PC-9 (cell line): ENCODE results near the gene OGFOD1. TPM values are rescaled to one million over a fixed set of nuclear protein-coding genes. Genes with fewer than 3 reads are reported as not detected.
A peak's percentile ranks its signal among the peaks of the same experiment; 100 is the strongest.

ENCODE experiments used
- Bru-seq: library from RNA; stranded (reverse); fragments of 400-500 nt; gene quantifications from one replicate; lab custom pipeline; 2021; lab: Mats Ljungman, UMichigan
- BruChase-seq, 2 experiments: library from RNA; stranded (reverse); fragments of 400-500 nt; gene quantifications; one replicate each; lab custom pipeline; 2021; lab: Mats Ljungman, UMichigan
- BruUV-seq: library from RNA; stranded (reverse); fragments of 400-500 nt; replicated peaks from 2 replicates; lab custom pipeline; 2021; lab: Mats Ljungman, UMichigan
- CTCF ChIA-PET: fragments of 300-600 bp; sonication (Branson Sonifier 250); formaldehyde crosslinking; loops from one replicate; lab custom pipeline; 2022; ENCODE audit warnings: antibody characterized with exemption; lab: Charles Lee
- POLR2A ChIA-PET: fragments of 300-600 bp; sonication (Branson Sonifier 250); formaldehyde crosslinking; loops from one replicate; lab custom pipeline; 2022; ENCODE audit warnings: antibody characterized with exemption; ENCODE audit not compliant: unreplicated experiment; lab: Charles Lee
- DNase-seq, 2 experiments: peaks; one replicate each; pipeline versions ENCODE4 v3.0.0 to v3.0.0-alpha.2; 2015 to 2022; ENCODE audit warnings: mixed read lengths in 1 of 2
- H2AFZ ChIP-seq: fragments of 200-600 bp; sonication (generic); 2 replicates; pipeline ENCODE4 v1.8.1; 2017; ENCODE audit warnings: antibody characterized with exemption
- H3F3A ChIP-seq: fragments of 200-600 bp; sonication (generic); 2 replicates; pipeline ENCODE4 v1.8.1; 2017; ENCODE audit warnings: antibody characterized with exemption, mild to moderate bottlenecking, low read depth; ENCODE audit not compliant: insufficient read depth
- H3K27ac ChIP-seq: fragments of 200-600 bp; sonication (generic); 2 replicates; pipeline ENCODE4 v1.6.1; 2016; ENCODE audit warnings: mixed run types
- H3K27me3 ChIP-seq: fragments of 200-600 bp; sonication (generic); 2 replicates; pipeline ENCODE4 v1.6.1; 2016; ENCODE audit warnings: low read depth, mixed run types; ENCODE audit not compliant: insufficient read depth
- H3K36me3 ChIP-seq: fragments of 200-600 bp; sonication (generic); 2 replicates; pipeline ENCODE4 v1.6.1; 2016; ENCODE audit warnings: low read depth, mixed run types
- H3K4me1 ChIP-seq: fragments of 200-600 bp; sonication (generic); replicated peaks from 2 replicates; pipeline ENCODE4 v1.6.1; 2016; ENCODE audit warnings: mixed run types; ENCODE audit not compliant: insufficient read depth
- H3K4me2 ChIP-seq: fragments of 200-600 bp; sonication (generic); 2 replicates; pipeline ENCODE4 v1.6.1; 2017; ENCODE audit warnings: mixed run types
- H3K4me3 ChIP-seq: fragments of 200-600 bp; sonication (generic); 2 replicates; pipeline ENCODE4 v1.6.1; 2016; ENCODE audit warnings: mixed run types
- H3K79me2 ChIP-seq: fragments of 200-600 bp; sonication (generic); 2 replicates; pipeline ENCODE4 v1.6.1; 2017; ENCODE audit warnings: low read depth, mixed run types
- H3K9me2 ChIP-seq: fragments of 200-600 bp; sonication (generic); 2 replicates; pipeline ENCODE4 v1.8.1; 2017; ENCODE audit warnings: mild to moderate bottlenecking; ENCODE audit not compliant: insufficient read depth
- H3K9me3 ChIP-seq: fragments of 200-600 bp; sonication (generic); 2 replicates; pipeline ENCODE4 v1.8.1; 2016; ENCODE audit warnings: low read depth; ENCODE audit not compliant: insufficient read depth
- H4K20me1 ChIP-seq: fragments of 200-600 bp; sonication (generic); 2 replicates; pipeline ENCODE4 v1.8.1; 2017; ENCODE audit not compliant: insufficient read depth
- CTCF ChIP-seq: fragments of 200-600 bp; sonication (generic); conservative IDR thresholded peaks from 2 replicates; pipeline ENCODE4 v1.6.1; 2017; ENCODE audit warnings: mixed run types, antibody characterized with exemption, mild to moderate bottlenecking, moderate library complexity
- EZH2 ChIP-seq: fragments of 200-600 bp; sonication (generic); IDR thresholded peaks from 2 replicates; pipeline ENCODE4 v1.8.0; 2017; ENCODE audit warnings: antibody characterized with exemption, low read depth
- intact Hi-C: fragments of 100-400 bp; cut with micrococcal nuclease; formaldehyde crosslinking; loops from one replicate; pipeline ENCODE4 v1.10.0; 2022; ENCODE audit not compliant: unreplicated experiment
- long read RNA-seq: library from polyadenylated mRNA; stranded (forward); transcript quantifications from one replicate; pipeline ENCODE4 v2.0.0, GENCODE V29; 2022
- total RNA-seq: library from RNA; stranded (reverse); gene quantifications from 2 replicates; pipeline ENCODE4 v1.2.3, GENCODE V29; 2021

The OGFOD1 gene
- total RNA-seq: 24.8 and 30.0 TPM in 2 replicates
- percentile 76 among the genes with signal in this experiment for Bru-seq, nascent RNA
- percentile 73 among the genes with signal in this experiment for BruChase-seq, experiment 1, labeled RNA remaining after a 2-hour chase
- percentile 80 among the genes with signal in this experiment for BruChase-seq, experiment 2, labeled RNA remaining after a 6-hour chase
- long read RNA-seq, full-length matches to known transcripts: 45 of 60 reads
- long read RNA-seq, partial matches to known transcripts: 9 of 60 reads
- long read RNA-seq, other reads (novel, unspliced or antisense): 6 of 60 reads

GRCh38 chr16:56450986-56451752 is at the start of gene OGFOD1, which contains the start of gene NUDT21:
Gene OGFOD1, plus strand, starts transcription at chr16:56451554. Its CDS starts 59 bp downstream, at chr16:56451613.
Gene NUDT21, minus strand, starts transcription at chr16:56451332. Its CDS starts 130 bp downstream, at chr16:56451202.
- intact Hi-C loops: loop anchor here (2.0 to 5.0 kb wide), 2 partner anchors 26 to 119 kb away; partner anchors contain the start of gene AMFR
- peaks cover 77% of the 10 kb centered on the region for H3K79me2 ChIP-seq
- no peaks in the 10 kb centered on the region for H3K9me2 ChIP-seq
- H3K4me2 ChIP-seq: peak within 1 kb of the TSS; percentile 93
- H4K20me1 ChIP-seq: peaks cover 28% of the 10 kb centered on the region; the same call in 1 of the 2 replicates
- peaks cover 46% of the 10 kb centered on the region for H3K36me3 ChIP-seq
- no peaks in the 10 kb centered on the region for H3K27me3 ChIP-seq
- peaks cover 10% of the 10 kb centered on the region; the same call in 1 of the 2 replicates for H3F3A ChIP-seq
- peaks cover 31% of the 10 kb centered on the region for H3K4me1 ChIP-seq
- H3K4me3 ChIP-seq: peak within 1 kb of the TSS; percentile 91
- POLR2A ChIA-PET: interaction anchor here (0.5 to 1.1 kb wide), 7 partner anchors 24 to 724 kb away, joined by 3 to 8 read pairs (median 3); no protein-coding TSS in a partner anchor
- peak within 1 kb of the TSS; percentile 97 for H2AFZ ChIP-seq
- peak; percentile 89 to 98 for DNase-seq
- CTCF ChIA-PET: no interaction called here
- peak within 1 kb of the TSS; percentile 66 for H3K27ac ChIP-seq
- BruUV-seq: no TSS peak
- TF ChIP-seq EZH2 (no peak), CTCF (no peak)
- no peaks in the 10 kb centered on the region for H3K9me3 ChIP-seq

DNA sequence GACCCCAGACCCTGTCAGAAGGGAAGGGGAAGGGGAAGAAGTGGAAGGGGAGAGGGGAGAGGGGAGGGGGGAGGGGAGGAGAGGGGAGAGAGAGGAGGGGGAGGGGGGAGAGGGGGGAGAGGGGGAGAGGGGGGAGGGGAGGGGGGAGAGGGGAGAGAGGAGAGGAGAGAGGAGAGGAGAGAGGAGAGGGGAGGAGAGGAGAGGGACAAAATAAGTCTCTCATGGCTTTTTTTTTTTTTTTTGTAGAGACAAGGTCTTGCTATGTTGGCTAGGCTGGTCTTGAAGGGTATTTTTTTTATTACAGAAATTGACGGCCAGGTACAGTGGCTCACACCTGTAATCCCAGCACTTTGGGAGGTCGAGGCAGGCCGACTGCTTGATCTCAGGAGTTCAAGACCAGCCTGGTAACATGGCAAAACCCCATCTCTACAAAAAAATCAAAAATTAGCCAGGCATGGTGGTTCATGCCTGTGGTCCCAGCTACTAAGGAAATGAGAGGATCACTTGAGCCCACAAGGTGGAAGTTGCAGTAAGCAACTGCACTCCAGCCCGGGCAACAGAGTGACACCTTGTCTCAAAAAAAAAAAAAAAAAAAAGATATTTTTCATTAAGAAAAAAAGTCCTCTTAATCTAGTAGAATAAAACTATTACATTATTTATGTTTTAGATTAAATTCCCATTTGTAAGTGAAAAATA is 45.2 kb upstream of the OGFOD1 start:
- peaks cover 16% of the 10 kb centered on the region; the same call in 1 of the 2 replicates for H3K79me2 ChIP-seq
- CTCF ChIA-PET: interaction anchor here (0.7 kb wide), 1 partner anchor 42 kb away, joined by 4 read pairs; no protein-coding TSS in a partner anchor
- peaks cover 43% of the 10 kb centered on the region for H3F3A ChIP-seq
- H3K9me2 ChIP-seq: no peaks in the 10 kb centered on the region
- H3K27ac ChIP-seq: no peak overlapping the region
- POLR2A ChIA-PET: no interaction called here
- intact Hi-C loops: no loop called here
- no peaks in the 10 kb centered on the region for H3K27me3 ChIP-seq
- DNase-seq: no peak
- H2AFZ ChIP-seq: no peak overlapping the region
- no peaks in the 10 kb centered on the region for H3K9me3 ChIP-seq
- H3K36me3 ChIP-seq: peaks cover 38% of the 10 kb centered on the region
- no TSS peak for BruUV-seq
- H3K4me1 ChIP-seq: peaks cover 32% of the 10 kb centered on the region
- no peak for TF ChIP-seq EZH2
- no peak for TF ChIP-seq CTCF
- H3K4me3 ChIP-seq: no peak overlapping the region
- H3K4me2 ChIP-seq: no peak overlapping the region
- no peaks in the 10 kb centered on the region for H4K20me1 ChIP-seq
